ENCODE data around the gene RBM23. TPM values are rescaled to one million over a fixed set of nuclear protein-coding genes. Genes with fewer than 3 reads are reported as not detected.

The RBM23 gene
- total and polyA plus RNA-seq, 9 of the 15 experiments (the other 6 are each of a cell fraction or from before 2014, with no cell fraction given), result 46.0 to 102 (median 58.5) TPM

DNA sequence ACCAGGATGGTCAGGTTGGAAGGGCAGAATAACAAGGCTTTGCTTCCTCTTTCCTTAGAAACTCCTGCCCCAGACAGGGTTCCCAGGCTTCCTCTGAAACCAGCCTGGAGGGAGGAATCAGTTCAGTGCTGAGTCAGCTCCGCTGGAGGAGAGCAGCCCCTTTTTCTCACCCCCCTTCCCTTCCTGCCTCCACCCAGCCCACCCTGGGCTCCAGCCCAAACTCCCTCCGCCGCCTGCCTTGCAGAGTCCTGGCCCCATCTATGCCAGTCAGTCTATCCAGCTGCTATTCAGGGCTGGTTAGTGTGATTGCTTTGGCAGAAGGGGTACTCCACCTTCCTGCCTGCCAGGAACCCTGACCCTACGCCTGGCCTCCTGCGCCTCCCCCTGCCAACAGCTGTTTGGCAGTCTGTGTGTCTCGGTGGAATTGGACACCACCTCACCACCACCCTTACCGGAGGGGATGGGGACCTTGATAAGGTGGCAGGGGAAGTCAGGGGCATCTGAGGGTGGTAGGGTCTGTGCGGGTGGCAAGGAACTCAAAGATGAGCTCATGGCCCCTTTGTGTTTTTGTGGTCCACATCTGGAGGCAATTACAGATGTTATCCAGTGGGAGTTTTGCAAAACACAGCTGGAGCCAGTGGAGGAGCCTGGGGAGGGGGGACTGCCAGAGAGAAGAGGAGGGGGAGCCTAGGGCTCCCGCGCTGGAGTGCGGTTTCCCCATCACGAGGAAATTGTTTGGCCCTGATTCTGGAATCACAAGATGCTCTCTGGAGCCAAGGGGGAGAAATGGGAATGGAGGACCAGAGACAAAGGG, 70.4 kb downstream of the RBM23 start:
- DNase-seq (ENCODE audit: extremely low read depth in 1 of 4, low spot score in 3 of 4), result no peak
- Histone ChIP-seq H3K79me2 (ENCODE audit: control insufficient read depth, insufficient read depth, low read length) (no peaks in the 10 kb centered on the region), H3K27ac (ENCODE audit: extremely low read depth, low read depth, low read length) (no peak overlapping the region), H3K9me3 (replicated peaks; ENCODE audit: control insufficient read depth, insufficient read depth, low read depth, low read length) (no peaks in the 10 kb centered on the region), H4K20me1 (replicated peaks; ENCODE audit: control insufficient read depth, insufficient read depth, low read length) (no peaks in the 10 kb centered on the region), H3K4me2 (ENCODE audit: insufficient read depth, low read length) (no peak overlapping the region), H3K4me3 (no peak overlapping the region), H3K9me1 (ENCODE audit: control insufficient read depth, insufficient read depth, low read length) (no peaks in the 10 kb centered on the region), H3K36me3 (ENCODE audit: control insufficient read depth, insufficient read depth, low read length) (no peaks in the 10 kb centered on the region), H2AFZ (ENCODE audit: low read depth, low read length) (peak overlapping the region; percentile 22), H3K27me3 (ENCODE audit: control insufficient read depth in 2 of 2, insufficient read depth in 2 of 2, low read length in 2 of 2) (no peaks in the 10 kb centered on the region), H3K9ac (ENCODE audit: insufficient read depth in 1 of 2, low read depth in 2 of 2, low read length in 2 of 2) (peak overlapping the region in 1 of 2 experiments; percentile 53; a peak in 1 of 4 replicates), H3K4me1 (replicated peaks in 1 of 2; ENCODE audit: control insufficient read depth in 2 of 2, insufficient read depth in 2 of 2, low read length in 2 of 2) (peaks cover 5 to 33% of the 10 kb centered on the region in 2 experiments; a peak in 3 of 5 replicates)
- in situ Hi-C loops (cut with MboI) (loop anchor here (10.0 kb wide), 2 partner anchors 194 to 284 kb away; no protein-coding TSS in a partner anchor), intact Hi-C loops (cut with micrococcal nuclease) (no loop called here)
- peak; percentile 66 for FAIRE-seq
- BruUV-seq (replicated peaks), result no TSS peak
- ChIA-PET CTCF (ENCODE audit: low intra/inter-chr PET ratio) (interaction anchor here (1.0 kb wide), 1 partner anchor 26 kb away, joined by 4 read pairs; no protein-coding TSS in a partner anchor), POLR2A (interaction anchor here (0.5 to 1.3 kb wide), 6 partner anchors 14 to 358 kb away, joined by 3 to 4 read pairs (median 3); no protein-coding TSS in a partner anchor)
- 48% methylated on average over 11 of the region's 12 CpGs for WGBS (ENCODE audit: insufficient coverage, low coverage, missing lambda C conversion rate)
- no peak for ATAC-seq
- TF ChIP-seq ZBTB7A (IDR thresholded peaks at IDR 0.05; ENCODE audit: borderline replicate concordance, control insufficient read depth, low read depth, low read length) (peak; percentile 38; the same call in 1 of the 2 replicates), DACH1 (IDR thresholded peaks at IDR 0.05; ENCODE audit: partially characterized antibody) (peak; percentile 42), ZNF316 (IDR thresholded peaks at IDR 0.05) (peak; percentile 70), NFE2 (IDR thresholded peaks at IDR 0.05; ENCODE audit: low read depth) (0 out of 2 replicates have a peak, but pooled peaks have one; percentile 9), MBD2 (IDR thresholded peaks at IDR 0.05; ENCODE audit: borderline replicate concordance, low read depth) (no peak), CBFA2T3 (IDR thresholded peaks at IDR 0.05) (peak; percentile 16; the same call in 1 of the 2 replicates), POLR3A (IDR thresholded peaks at IDR 0.05; ENCODE audit: borderline replicate concordance, extremely low read depth, insufficient read depth, insufficient read length) (no peak), NFATC3 (IDR thresholded peaks at IDR 0.05) (no peak), MAFK (IDR thresholded peaks at IDR 0.05; ENCODE audit: low read length) (peak; percentile 43; the same call in 1 of the 2 replicates), MAFF (IDR thresholded peaks at IDR 0.05; ENCODE audit: low read length) (peak; percentile 35; the same call in 1 of the 2 replicates), HSF4 (CRISPR knock-in tag; IDR thresholded peaks at IDR 0.05; ENCODE audit: borderline replicate concordance) (no peak), E2F3 (CRISPR knock-in tag; IDR thresholded peaks at IDR 0.05) (no peak), ZNF311 (CRISPR knock-in tag; IDR thresholded peaks at IDR 0.05) (no peak), C11orf30 (IDR thresholded peaks at IDR 0.05; ENCODE audit: low read depth) (peak; percentile 75), RFX5 (IDR thresholded peaks at IDR 0.05; ENCODE audit: low read depth, low read length) (no peak)
- TF ChIP-seq, protein P1, sequence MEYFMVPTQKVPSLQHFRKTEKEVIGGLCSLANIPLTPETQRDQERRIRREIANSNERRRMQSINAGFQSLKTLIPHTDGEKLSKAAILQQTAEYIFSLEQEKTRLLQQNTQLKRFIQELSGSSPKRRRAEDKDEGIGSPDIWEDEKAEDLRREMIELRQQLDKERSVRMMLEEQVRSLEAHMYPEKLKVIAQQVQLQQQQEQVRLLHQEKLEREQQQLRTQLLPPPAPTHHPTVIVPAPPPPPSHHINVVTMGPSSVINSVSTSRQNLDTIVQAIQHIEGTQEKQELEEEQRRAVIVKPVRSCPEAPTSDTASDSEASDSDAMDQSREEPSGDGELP (CRISPR knock-in tag; IDR thresholded peaks at IDR 0.05; ENCODE audit: borderline replicate concordance), result peak; percentile 57; the same call in 1 of the 2 replicates

Data from K562 (cell line).